GM13977 (cell line): Measurements from ENCODE around the gene MIOS.
"Not testable (repeated sequence)": the region's sequence is repeated elsewhere in the genome, so short reads cannot be mapped to it uniquely, and the experiment has no call there.

Source experiments
- DNase-seq: peaks from one replicate; pipeline ENCODE4 v3.0.0; 2012; ENCODE audit warnings: low spot score
- in situ Hi-C: fragments of 300-500 bp; cut with MboI; formaldehyde crosslinking; loops from one replicate; pipeline ENCODE4 v1.12.0; 2022; ENCODE audit warnings: low sequenced_read_pairs, low pct_unique_long_range_greater_than_20kb, mixed read lengths, inconsistent platforms; ENCODE audit not compliant: unreplicated experiment
- TF ChIP-seq, protein P1 (sequence below): IDR thresholded peaks from 2 replicates; pipeline ENCODE4 v1.5.1; 2012; ENCODE audit warnings: mild to moderate bottlenecking, control low read depth; ENCODE audit not compliant: insufficient read depth; ENCODE audit errors: extremely low read depth, missing control alignments

MIOS gene

GRCh38 chr7:7552199-7552598, 14.5 kb upstream of the MIOS start:
- TF ChIP-seq, protein P1, sequence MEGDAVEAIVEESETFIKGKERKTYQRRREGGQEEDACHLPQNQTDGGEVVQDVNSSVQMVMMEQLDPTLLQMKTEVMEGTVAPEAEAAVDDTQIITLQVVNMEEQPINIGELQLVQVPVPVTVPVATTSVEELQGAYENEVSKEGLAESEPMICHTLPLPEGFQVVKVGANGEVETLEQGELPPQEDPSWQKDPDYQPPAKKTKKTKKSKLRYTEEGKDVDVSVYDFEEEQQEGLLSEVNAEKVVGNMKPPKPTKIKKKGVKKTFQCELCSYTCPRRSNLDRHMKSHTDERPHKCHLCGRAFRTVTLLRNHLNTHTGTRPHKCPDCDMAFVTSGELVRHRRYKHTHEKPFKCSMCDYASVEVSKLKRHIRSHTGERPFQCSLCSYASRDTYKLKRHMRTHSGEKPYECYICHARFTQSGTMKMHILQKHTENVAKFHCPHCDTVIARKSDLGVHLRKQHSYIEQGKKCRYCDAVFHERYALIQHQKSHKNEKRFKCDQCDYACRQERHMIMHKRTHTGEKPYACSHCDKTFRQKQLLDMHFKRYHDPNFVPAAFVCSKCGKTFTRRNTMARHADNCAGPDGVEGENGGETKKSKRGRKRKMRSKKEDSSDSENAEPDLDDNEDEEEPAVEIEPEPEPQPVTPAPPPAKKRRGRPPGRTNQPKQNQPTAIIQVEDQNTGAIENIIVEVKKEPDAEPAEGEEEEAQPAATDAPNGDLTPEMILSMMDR: no peak
- in situ Hi-C loops: no loop called here
- no peak for DNase-seq

DNA sequence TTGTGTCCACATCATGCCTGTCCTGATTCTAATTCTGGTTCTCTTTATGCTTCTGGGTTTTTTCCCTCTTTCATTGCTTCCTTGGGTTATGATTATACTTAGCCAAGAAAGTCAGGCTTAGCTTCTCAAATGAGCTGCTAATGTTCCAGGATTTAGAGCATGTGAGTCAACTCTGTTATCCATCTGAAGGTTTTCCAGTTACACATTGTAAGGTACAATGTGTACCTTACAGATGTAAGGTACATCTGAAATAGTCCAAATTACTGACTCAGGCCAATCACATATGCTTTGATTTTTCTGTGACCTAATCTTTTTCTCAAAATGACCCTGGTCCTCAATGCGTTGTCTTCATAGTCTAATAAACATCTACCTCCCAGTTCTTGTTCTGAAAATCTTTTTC, 13.3 kb upstream of the MIOS start:
- TF ChIP-seq, protein P1: no peak
- in situ Hi-C loops: no loop called here
- DNase-seq: no peak

DNA sequence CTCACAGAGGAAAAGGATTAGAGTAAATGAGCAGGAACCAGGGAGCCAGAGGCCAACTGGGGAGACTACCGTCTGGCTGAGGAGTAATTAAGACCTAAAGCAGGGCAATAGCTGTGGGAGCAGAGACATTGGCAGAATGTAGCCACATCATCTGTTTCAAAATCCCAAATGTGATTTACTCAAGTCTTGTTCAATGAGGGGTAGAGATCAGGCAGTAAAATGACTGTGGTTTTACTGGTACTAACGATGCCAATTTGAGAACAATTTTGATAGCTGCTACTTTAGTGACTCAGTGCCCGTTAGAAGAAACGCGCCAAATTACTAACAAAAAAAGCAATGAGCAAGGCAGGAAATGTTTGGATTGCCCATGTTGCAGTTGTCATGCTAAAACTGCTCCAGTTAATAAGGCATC, 12.7 kb upstream of the MIOS start:
- in situ Hi-C loops: no loop called here
- DNase-seq: no peak
- TF ChIP-seq, protein P1: no peak

DNA sequence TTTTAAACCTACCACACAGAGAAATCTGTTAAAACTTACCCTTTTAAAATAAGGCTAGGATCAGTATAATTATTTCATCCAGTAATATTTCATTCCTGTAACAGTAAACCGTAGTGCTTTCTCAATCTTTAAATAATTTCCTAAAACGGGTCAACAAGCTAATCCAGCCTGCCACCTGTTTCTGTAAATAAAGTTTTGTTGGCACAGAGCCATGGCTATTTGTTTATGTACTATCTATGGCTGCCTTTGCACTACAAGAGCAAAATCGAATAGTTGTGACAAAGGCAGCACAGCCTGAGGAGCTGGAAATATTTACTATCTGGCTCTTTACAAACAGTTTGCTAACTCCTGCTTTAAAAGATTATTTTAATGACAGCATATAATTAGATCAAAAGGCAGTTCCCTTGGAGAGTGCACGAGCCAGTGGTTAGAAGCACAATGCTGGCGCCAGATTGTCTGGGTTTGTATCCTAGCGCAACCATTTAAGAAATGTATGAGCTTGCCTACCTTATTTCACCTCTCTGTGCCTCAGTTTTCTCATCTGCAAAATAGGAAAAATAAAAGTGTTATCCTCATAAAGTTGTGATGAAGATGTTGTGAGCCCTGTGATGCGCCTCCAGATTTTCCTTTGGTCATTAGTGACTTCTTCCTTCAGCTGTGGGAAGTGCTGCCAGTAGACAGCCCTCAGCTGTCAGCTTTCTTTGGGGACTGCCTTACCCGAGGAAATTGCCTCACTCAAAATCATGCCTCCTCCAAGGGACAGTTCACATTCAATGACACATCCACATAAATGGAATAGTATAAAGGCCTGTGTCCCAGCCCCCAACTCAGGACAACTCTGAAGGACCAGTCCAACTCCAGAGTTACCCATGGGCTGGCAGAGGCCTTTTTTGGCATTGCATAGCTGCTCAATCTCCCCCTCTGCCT, 11.8 kb upstream of the MIOS start:
- TF ChIP-seq, protein P1: no peak
- in situ Hi-C loops: no loop called here
- DNase-seq: no peak

GRCh38 chr7:7556852-7557251, 9.8 kb upstream of the MIOS start:
- TF ChIP-seq, protein P1: no peak
- no peak for DNase-seq
- in situ Hi-C loops: no loop called here

DNA sequence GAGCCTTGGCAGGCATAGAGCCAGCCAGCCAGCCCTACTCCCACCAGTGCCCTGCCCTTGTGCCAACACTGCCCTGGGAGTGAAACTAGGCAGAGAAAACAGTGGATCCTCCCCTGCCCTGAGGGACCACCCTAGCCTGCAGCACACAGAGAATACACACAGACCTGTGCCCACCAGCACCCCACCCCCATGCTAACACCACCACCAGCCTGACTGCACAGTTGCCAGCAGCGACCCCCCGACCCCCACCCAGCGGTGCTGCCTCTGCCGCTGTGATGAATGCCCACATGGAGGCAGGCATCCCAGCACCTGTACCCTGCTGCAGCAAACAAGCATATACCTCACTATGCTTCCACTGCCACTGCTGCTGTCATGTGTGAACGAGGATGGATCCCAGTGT, 9.4 kb upstream of the MIOS start:
- DNase-seq: no peak
- in situ Hi-C loops: no loop called here
- TF ChIP-seq, protein P1: no peak

- in situ Hi-C loops: loop anchor here (10.0 kb wide), 1 partner anchor 307 kb away; no protein-coding TSS in a partner anchor
- not testable (repeated sequence) for DNase-seq
These were observed 5.1 kb upstream of the MIOS start for GRCh38 chr7:7561591-7561990.
